ENCODE results near the gene CLCN7. TPM values are rescaled to one million over a fixed set of nuclear protein-coding genes. Genes with fewer than 3 reads are reported as not detected.

Gene CLCN7
- total RNA-seq, 1 experiment from 2014 or later: 127 TPM

DNA sequence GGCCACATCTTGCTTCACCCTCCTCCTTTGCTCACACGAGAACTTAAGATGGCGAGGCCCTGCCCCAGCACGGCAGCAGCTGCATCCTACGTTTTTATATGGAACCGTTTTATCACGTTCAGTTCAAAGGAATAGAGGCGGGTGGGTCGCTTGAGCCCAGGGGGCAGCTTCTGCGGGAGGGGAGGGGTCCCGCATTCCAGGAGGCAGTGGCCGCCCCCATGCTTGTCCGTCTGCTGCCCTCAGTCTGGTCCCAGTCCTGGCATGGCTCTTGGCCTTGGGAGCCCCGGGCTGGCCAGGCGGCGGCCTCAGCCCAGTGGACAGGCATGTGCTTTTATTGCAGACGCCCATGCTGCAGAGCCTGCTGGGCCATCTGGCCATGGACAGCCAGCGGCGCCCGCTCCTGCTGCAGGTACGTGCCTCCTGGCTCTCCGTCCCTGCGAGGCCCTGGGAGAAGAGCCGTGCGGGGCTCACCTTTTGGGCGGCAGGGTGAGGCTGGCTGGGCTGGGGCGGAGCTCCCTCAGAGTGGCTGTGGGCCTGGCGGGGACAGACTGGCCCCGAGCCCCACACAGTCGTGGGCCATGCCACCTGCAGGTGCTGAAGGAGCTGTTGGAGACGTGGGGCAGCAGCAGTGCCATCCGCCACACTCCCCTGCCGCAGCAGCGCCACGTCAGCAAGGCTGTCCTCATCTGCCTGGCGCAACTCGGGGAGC is 25.1 kb upstream of the CLCN7 start:
- Mint-ChIP-seq H3K27ac (ENCODE audit: unreplicated experiment) (no peak overlapping the region), H3K4me1 (ENCODE audit: low read depth, unreplicated experiment) (no peaks in the 10 kb centered on the region), H3K27me3 (ENCODE audit: insufficient read depth, unreplicated experiment) (no peaks in the 10 kb centered on the region), H3K36me3 (ENCODE audit: insufficient read depth, unreplicated experiment) (peaks cover 39% of the 10 kb centered on the region), H3K4me3 (ENCODE audit: unreplicated experiment) (no peak overlapping the region), H3K9me3 (ENCODE audit: unreplicated experiment) (no peaks in the 10 kb centered on the region)
- POLR2A ChIA-PET: no interaction called here
- TF ChIP-seq, protein P1, sequence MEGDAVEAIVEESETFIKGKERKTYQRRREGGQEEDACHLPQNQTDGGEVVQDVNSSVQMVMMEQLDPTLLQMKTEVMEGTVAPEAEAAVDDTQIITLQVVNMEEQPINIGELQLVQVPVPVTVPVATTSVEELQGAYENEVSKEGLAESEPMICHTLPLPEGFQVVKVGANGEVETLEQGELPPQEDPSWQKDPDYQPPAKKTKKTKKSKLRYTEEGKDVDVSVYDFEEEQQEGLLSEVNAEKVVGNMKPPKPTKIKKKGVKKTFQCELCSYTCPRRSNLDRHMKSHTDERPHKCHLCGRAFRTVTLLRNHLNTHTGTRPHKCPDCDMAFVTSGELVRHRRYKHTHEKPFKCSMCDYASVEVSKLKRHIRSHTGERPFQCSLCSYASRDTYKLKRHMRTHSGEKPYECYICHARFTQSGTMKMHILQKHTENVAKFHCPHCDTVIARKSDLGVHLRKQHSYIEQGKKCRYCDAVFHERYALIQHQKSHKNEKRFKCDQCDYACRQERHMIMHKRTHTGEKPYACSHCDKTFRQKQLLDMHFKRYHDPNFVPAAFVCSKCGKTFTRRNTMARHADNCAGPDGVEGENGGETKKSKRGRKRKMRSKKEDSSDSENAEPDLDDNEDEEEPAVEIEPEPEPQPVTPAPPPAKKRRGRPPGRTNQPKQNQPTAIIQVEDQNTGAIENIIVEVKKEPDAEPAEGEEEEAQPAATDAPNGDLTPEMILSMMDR (IDR thresholded peaks at IDR 0.05; ENCODE audit: insufficient read depth in 1 of 2, low read depth in 1 of 2, low read length in 1 of 2, severe bottlenecking in 1 of 2, unreplicated experiment in 1 of 2): no peak
- H3K27me3 ChIP-seq (replicated peaks; ENCODE audit: control insufficient read depth, insufficient read depth, low read length): no peaks in the 10 kb centered on the region
- H3K36me3 ChIP-seq (ENCODE audit: control insufficient read depth, insufficient read depth, low read length): peaks cover under 1% of the 10 kb centered on the region
- CTCF ChIA-PET: no interaction called here
- DNase-seq: no peak
- H3K4me1 ChIP-seq: no peaks in the 10 kb centered on the region
- no peaks in the 10 kb centered on the region for H3K9me3 ChIP-seq
- no TSS peak for BruUV-seq (replicated peaks)
- intact Hi-C loops (cut with micrococcal nuclease; ENCODE audit: unreplicated experiment): no loop called here
- H3K4me3 ChIP-seq (ENCODE audit: low read depth, low read length): no peak overlapping the region

DNA sequence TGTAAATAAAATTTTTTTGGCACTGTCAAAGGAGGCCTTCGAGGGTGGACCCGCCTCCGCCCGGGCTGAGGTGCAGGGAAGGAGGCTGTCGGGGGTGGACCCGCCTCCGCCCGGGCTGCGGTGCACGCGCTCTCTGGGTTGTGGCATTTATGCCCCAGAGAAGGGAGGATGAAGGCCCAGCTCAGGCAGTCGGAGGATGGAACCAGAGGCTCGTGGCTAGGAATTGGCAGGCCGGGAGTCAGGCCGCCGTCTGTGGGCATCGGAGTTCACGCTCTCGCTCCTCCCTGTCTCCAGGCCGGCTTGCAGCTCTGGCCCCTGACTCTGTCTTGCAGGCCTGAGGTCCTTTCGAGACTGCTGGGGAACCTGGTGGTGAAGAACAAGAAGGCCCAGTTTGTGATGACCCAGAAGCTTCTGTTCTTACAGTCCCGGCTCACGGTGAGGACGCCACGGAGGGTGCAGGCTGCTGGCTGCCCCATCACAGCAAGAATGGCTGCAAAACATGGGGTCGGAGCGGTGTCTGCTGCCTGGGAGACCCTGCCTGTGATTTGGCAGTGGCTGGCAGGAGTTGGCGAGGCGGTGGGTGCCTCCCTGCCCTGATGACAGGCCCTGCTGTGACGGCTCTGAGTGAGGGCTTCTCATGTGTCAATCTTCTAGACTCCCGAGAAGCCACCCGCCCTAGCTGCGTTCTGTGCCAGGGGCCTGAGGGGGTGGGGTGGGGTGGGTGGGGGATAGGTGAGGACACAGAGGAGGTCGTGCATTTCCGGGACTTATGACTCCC is 24.3 kb upstream of the CLCN7 start:
- no peaks in the 10 kb centered on the region for H3K9me3 ChIP-seq
- peaks cover 39% of the 10 kb centered on the region for H3K36me3 Mint-ChIP-seq (ENCODE audit: insufficient read depth, unreplicated experiment)
- TF ChIP-seq, protein P1 (IDR thresholded peaks at IDR 0.05; ENCODE audit: insufficient read depth in 1 of 2, low read depth in 1 of 2, low read length in 1 of 2, severe bottlenecking in 1 of 2, unreplicated experiment in 1 of 2): no peak
- CTCF ChIA-PET: no interaction called here
- H3K27ac Mint-ChIP-seq (ENCODE audit: unreplicated experiment): no peak overlapping the region
- no TSS peak for BruUV-seq (replicated peaks)
- peaks cover 3% of the 10 kb centered on the region for H3K36me3 ChIP-seq (ENCODE audit: control insufficient read depth, insufficient read depth, low read length)
- H3K27me3 ChIP-seq (replicated peaks; ENCODE audit: control insufficient read depth, insufficient read depth, low read length): no peaks in the 10 kb centered on the region
- H3K4me1 ChIP-seq: no peaks in the 10 kb centered on the region
- H3K4me1 Mint-ChIP-seq (ENCODE audit: low read depth, unreplicated experiment): no peaks in the 10 kb centered on the region
- H3K9me3 Mint-ChIP-seq (ENCODE audit: unreplicated experiment): no peaks in the 10 kb centered on the region
- H3K4me3 Mint-ChIP-seq (ENCODE audit: unreplicated experiment): no peak overlapping the region
- H3K4me3 ChIP-seq (ENCODE audit: low read depth, low read length): no peak overlapping the region
- no peaks in the 10 kb centered on the region for H3K27me3 Mint-ChIP-seq (ENCODE audit: insufficient read depth, unreplicated experiment)
- intact Hi-C loops (cut with micrococcal nuclease; ENCODE audit: unreplicated experiment): no loop called here
- POLR2A ChIA-PET: no interaction called here
- DNase-seq: no peak

DNA sequence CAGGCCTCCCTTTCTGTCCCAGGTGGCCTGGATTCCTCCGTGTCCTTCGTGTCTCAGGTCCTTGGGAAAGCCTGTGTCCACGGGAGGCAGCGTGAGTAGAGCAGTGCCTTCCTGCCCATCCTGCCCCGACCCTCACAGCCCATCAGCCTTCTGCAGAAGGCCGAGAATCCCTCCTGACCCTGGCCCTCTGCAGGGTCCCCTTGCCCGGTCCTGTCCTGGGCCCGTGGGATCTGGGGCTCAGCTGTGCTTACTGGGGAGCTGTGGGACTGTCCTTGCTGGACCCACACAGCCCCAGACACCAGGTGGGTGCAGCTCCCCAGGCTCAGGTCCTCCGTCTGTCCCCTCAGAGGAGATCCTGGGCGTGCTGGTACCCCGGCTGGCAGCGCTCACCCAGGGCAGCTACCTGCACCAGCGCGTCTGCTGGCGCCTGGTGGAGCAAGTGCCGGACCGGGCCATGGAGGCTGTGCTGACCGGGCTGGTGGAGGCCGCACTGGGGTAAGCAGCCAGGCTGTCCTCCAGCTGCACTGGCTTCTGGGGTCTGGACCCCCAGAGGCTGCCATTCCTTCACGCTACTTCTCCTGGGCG is 22.3 kb upstream of the CLCN7 start:
- Mint-ChIP-seq H3K9me3 (ENCODE audit: unreplicated experiment) (no peaks in the 10 kb centered on the region), H3K4me1 (ENCODE audit: low read depth, unreplicated experiment) (no peaks in the 10 kb centered on the region), H3K27ac (ENCODE audit: unreplicated experiment) (no peak overlapping the region), H3K27me3 (ENCODE audit: insufficient read depth, unreplicated experiment) (no peaks in the 10 kb centered on the region), H3K4me3 (ENCODE audit: unreplicated experiment) (no peak overlapping the region), H3K36me3 (ENCODE audit: insufficient read depth, unreplicated experiment) (peaks cover 36% of the 10 kb centered on the region)
- H3K36me3 ChIP-seq (ENCODE audit: control insufficient read depth, insufficient read depth, low read length): peaks cover 3% of the 10 kb centered on the region
- H3K9me3 ChIP-seq: no peaks in the 10 kb centered on the region
- H3K27me3 ChIP-seq (replicated peaks; ENCODE audit: control insufficient read depth, insufficient read depth, low read length): no peaks in the 10 kb centered on the region
- intact Hi-C loops (cut with micrococcal nuclease; ENCODE audit: unreplicated experiment): no loop called here
- POLR2A ChIA-PET: no interaction called here
- CTCF ChIA-PET: no interaction called here
- no peak for DNase-seq
- H3K4me1 ChIP-seq: peaks cover 5% of the 10 kb centered on the region; the same call in 1 of the 2 replicates
- no TSS peak for BruUV-seq (replicated peaks)
- no peak overlapping the region for H3K4me3 ChIP-seq (ENCODE audit: low read depth, low read length)
- TF ChIP-seq, protein P1 (IDR thresholded peaks at IDR 0.05; ENCODE audit: insufficient read depth in 1 of 2, low read depth in 1 of 2, low read length in 1 of 2, severe bottlenecking in 1 of 2, unreplicated experiment in 1 of 2): no peak
